HG03442 (cell line): ENCODE data around the gene LAPTM4A.
"Not testable (repeated sequence)": the region's sequence is repeated elsewhere in the genome, so short reads cannot be mapped to it uniquely, and the experiment has no call there.

ENCODE experiments used
- ATAC-seq: cut with Tn5 transposase; IDR thresholded peaks from one replicate; pipeline ENCODE4 v1.9.1; 2021; ENCODE audit warnings: mild to moderate bottlenecking, moderate library complexity; ENCODE audit not compliant: unreplicated experiment

Gene LAPTM4A

GRCh38 chr2:20052861-20053281, 1.4 kb upstream of the LAPTM4A start:
- no peak for ATAC-seq

DNA sequence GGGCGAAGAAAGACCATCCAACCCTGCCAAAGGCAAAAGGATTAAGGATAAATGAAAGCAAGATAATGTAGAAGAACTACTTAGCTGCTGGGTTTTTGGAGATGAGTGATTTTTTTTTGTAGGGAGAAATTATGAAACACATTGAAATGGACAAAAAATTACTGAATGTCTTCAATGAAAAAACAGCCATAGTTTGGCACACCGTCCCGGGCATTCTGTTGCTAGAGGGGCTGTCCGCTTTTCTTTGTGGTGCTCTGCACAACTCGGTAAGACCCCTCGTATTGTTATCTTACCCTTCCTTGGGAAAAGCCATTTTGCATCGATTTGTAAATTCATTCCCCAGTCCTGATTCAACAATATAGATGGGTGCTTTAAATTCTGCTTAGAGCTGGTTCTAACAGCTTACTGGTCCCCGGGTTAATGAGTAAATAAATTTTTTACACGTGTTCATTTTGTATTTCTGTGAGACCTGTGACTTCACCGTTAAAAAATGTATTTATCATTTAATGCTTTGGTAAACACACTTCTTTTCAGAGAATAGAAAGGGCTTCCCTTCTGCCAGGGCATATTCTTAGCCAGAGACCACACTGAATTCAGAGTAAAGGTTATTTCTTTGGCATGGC, 912 bp upstream of the LAPTM4A start:
- ATAC-seq, result no peak

DNA sequence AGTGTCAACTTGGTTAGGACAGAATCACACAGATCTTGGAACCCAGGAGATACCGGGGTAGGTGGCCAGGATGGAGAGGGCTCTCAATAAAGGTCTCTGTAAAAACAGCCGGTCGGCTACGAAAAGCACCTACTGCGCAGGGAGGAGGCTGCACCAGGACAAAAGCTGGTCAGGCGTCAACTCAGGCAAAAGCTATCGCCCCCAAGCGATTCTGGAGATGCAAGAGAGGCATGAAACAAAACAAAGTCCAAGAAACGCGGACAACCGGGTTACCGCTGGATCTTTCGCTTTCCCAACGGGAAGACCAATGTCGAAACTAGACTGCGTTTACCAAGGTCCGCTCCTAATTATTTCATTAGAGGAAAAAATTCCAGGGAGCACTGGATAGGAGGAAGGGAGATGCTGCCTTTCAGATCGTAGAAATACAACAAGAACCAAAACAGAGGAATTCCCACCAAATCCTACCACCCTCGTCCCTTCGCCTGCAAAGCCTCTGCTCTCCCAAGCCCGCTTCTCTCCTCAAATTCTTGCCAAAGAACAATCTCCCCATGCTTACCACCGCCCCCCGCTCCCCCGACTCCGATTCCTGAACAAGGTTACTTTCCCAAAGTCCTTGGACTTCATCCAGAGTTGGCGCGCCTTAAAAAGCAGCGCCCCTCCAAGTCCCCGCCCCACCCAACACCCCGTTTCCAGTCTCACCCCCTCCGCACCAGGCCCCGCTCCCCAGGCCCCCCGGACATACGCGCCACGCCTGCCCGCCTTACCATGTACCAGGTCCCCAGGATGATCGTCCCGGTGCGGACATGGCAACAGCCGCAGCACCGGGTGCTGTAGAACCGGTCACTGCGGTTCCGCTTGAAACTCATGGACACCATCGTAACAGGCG, 539 bp downstream of the LAPTM4A start:
- peak; percentile 9 for ATAC-seq

DNA sequence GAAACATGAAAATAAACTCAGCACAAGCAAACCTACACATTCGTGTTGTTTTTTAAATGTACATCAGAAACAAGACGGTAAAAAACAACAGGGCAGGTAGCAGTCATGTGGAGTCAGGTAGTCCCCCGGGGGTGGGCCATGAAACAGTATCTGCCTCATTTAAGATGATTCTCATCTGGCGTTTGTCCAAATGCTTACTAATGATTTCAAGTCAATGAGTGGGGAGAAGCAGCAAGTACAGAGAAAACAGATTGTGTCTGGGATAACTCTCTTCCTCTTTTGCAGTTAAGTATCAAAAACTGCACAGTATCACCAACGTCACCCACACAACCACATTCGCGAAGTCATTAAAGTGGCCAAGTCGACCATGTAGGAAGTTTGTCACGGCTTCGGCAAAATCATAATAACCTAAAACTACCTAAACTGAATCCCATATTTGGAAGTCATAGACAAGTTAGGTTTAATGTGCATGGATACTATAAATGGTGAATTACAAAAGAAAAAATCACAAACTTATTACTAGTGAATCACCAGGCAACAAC, 1.3 kb downstream of the LAPTM4A start:
- peak; percentile 20 for ATAC-seq

- ATAC-seq, result no peak
These were observed 1.8 kb downstream of the LAPTM4A start for GRCh38 chr2:20049637-20050036.

GRCh38 chr2:20048488-20049448, 2.7 kb downstream of the LAPTM4A start:
- ATAC-seq, result no peak

DNA sequence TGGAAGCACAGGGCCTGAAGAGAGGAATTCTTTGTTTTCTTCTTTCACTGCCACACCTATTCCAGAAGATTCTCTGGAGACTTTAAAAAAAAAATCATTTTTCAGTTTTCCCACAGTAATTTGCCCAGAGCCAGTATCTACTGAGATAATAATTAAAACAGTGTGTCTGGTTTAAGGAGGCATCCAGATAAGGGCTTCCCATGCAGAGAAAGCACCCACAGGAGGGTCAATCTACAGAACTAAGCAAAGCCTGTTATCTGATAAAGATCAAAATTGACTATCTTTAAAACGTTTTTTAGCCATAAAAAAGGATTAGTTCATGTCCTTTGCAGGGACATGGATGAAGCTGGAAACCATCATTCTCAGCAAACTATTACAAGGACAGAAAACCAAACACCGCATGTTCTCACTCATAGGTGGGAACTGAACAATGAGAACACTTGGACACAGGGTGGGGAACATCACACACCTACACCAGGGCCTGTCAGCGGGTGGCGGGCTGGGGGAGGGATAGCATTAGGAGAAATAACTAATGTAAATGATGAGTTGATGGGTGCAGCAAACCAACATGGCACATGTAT, 5.6 kb downstream of the LAPTM4A start:
- not testable (repeated sequence) for ATAC-seq

DNA sequence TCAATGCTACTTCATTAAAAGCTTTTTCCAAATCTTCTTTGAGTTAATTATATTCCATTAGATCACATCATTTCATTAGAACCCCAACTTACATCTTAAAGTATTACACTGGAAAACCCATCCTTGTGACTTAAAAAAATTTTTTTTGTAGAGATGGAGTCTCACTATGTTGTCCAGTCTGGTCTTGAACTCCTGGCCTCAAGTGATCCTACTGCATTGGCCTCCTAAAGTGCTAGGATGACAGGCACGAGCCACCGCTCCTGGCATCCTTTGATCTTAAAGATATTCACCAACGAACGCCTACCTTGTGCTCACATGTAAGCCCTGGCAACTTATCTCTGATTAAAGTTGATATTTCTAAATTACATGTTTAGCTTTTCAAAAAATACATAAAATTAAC, 6.7 kb downstream of the LAPTM4A start:
- no peak for ATAC-seq

GRCh38 chr2:20042531-20042930, 8.9 kb downstream of the LAPTM4A start:
- no peak for ATAC-seq

- ATAC-seq, result no peak
These were observed 10.8 kb downstream of the LAPTM4A start for GRCh38 chr2:20040489-20041172.

GRCh38 chr2:20037660-20038059, 13.8 kb downstream of the LAPTM4A start:
- no peak for ATAC-seq

DNA sequence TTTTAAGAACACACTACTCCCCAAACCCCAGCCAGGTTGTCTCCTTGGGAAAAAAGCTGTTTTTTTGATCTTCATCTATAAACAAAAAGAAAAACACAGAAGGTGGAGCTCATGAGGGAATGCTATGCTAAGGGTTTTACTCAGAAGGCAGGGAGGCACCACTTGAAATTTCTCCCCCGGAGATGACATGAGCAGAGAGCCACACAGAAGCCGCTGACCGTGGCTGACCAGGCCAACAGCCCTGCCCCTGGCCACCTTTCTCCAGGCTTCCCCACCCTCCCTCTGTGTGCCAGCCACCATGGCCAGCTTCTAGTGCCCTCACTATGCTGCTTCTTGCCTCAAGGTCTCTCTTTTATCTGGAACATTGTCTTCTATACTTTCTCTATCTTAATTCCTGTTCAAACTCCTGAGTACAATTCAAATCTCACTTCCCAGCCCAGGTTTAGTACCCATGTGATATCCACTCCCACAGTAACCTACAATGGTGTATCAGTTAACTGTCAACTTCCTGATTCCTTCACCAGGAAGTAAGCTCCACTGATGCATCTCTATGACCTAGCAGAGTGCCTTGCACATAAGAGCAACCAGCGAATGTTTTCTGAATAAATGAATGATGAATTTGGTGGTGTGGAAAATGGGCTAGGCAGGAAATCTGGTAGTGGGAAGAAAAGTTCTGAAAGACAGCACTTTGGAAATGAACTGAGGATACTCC, 15.3 kb downstream of the LAPTM4A start:
- no peak for ATAC-seq

DNA sequence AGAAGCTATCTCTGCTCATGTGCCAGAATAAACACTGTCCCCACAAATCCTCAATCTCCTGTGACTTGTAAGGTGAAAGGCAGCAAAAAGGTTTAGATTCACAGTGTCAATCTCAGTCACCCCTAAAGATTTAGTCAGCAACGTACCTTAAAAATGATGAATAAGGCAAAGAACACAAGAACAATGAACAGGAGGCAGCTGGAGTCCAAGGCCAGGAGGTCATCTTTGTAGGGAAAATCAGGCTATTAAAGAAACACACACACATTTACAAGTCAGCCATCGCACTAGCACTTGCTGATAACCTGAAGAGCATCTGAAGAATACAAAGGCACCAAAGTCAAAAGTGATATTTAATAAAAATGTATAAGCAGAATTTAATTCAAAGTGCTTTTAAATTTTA, 16.6 kb downstream of the LAPTM4A start:
- ATAC-seq, result no peak

DNA sequence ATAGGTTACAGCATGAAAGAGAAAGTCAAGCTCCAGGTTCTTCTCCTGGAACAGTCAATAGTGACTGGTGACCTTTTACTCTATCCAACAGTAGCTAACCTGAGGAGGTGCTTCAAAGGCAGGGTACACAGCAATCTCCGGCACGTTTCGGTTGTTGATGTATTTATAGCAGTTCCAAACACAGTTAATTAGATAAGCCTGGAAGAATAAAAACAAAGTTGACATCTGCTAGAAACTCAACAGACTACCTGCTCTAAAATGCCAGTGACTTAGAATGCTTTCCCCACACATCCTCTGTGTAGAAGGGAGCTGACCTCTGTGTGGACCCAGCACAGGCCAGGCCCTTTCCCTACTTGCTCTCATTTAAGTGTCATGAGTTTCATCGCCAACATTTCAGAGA, 17.2 kb downstream of the LAPTM4A start:
- ATAC-seq, result no peak

DNA sequence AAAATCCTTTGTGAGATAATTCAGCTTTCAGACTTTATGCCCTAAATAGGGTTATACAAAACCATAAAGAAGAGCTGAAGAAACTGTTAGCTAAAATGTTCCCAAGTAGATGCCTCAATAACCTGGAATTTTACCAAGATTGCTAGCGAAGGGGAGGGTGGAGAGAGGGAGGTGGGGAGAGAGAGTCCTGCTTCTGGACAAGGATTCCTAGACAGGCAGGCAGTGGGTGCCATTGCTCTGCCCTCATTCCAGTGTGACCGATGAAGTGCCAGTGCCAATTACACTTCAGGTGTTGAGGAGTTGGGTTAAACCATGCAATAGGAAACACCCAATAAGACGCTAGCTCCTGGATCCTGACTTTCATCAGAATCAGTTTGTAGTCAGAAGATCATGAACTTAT, 18.1 kb downstream of the LAPTM4A start:
- ATAC-seq, result no peak

GRCh38 chr2:20030224-20030623, 21.2 kb downstream of the LAPTM4A start:
- no peak for ATAC-seq

DNA sequence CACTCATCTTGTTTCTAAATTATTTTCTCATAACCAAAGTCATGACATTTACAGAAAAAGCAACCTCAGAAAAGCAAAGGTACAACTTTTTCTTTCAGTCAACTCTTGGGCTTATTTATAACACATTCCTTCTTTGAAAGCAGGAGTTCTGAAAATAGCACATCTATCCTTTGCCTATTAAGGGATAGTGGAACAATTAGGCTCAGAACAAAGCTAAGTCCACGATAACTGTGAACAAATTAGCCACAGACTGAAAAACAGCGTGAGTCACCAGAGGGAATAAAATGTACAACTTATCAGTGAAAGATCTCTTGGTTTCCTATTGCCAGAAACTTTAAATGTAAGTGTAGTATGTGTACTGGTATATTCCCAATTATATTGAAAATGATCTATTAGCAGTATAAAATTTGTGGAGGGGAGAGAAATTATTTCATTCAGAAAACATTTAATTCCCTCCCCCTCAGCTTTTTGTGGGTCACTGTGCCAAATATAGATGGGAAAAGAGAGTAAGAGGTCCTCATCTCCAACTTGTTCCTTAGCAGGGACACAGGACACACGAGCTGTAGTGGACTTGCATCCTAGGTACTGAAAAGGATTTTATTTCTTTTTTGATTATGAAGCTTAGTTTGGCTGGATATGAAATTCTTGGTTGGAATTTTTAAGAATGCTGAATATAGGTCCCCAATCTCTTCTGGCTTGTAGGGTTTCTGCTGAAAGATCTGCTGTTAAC, 23.6 kb downstream of the LAPTM4A start:
- no peak for ATAC-seq

DNA sequence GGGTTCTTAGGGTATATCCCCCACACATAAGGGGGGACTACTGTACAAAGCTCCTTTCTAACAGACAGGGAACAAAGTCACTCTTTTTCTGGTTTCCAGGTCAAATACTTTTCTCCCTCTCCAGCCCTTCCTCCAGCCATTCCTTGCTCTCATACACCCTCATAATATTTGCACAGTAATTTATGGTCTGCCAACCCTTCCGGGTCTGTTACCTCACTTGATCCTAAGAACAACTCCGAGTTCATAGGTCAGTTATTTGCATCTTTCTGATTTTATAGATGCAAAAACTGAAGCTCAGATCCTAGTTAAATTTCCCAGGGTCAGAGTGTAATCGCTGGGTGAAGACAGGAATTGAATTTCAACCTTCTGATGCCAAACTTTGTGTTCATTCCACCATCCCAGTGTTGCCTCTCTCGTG, 24.2 kb downstream of the LAPTM4A start:
- no peak for ATAC-seq
